Lower lobe of right lung (tissue), 2 donors: ENCODE measurements around the gene ENO1. TPM values are rescaled to one million over a fixed set of nuclear protein-coding genes. Genes with fewer than 3 reads are reported as not detected.
"Not testable (repeated sequence)": the region's sequence is repeated elsewhere in the genome, so short reads cannot be mapped to it uniquely, and the experiment has no call there.

Experiments
- ATAC-seq, 2 donors: fragments of 200-7000 bp; cut with Tn5 transposase; one replicate each; pipeline ENCODE4 v1.9.1; 2020 to 2022; ENCODE audit warnings: mild to moderate bottlenecking in 2 of 2, moderate library complexity in 2 of 2
- DNase-seq: peaks from one replicate; pipeline ENCODE4 v3.0.0-alpha.2; 2020
- H3K27ac ChIP-seq: fragments of 200-600 bp; one replicate; pipeline ENCODE4 v1.8.0; 2022
- H3K27me3 ChIP-seq: fragments of 200-600 bp; one replicate; pipeline ENCODE4 v1.8.0; 2022; ENCODE audit warnings: low read depth
- H3K36me3 ChIP-seq: fragments of 200-600 bp; one replicate; pipeline ENCODE4 v1.8.0; 2022; ENCODE audit warnings: mild to moderate bottlenecking
- H3K4me1 ChIP-seq: fragments of 200-600 bp; one replicate; pipeline ENCODE4 v1.8.0; 2022
- H3K4me3 ChIP-seq: fragments of 200-600 bp; one replicate; pipeline ENCODE4 v1.8.0; 2022; ENCODE audit warnings: mild to moderate bottlenecking
- H3K9me3 ChIP-seq: fragments of 200-600 bp; one replicate; pipeline ENCODE4 v1.8.0; 2022
- intact Hi-C: fragments of 100-400 bp; cut with DNase I; formaldehyde crosslinking; loops from one replicate; pipeline ENCODE4 v1.11.0; 2022
- long read RNA-seq: library from polyadenylated mRNA; unstranded; transcript quantifications from one replicate; pipeline ENCODE4 v2.0.0, GENCODE V29; 2021
- total RNA-seq: library from RNA; stranded (reverse); fragmentation: NEBNext Ultra II Directional; extraction: Animal tissue kit (Norgen Biotek cat#: 25700); gene quantifications from one replicate; pipeline ENCODE4 v1.2.1, GENCODE V29; 2021
- TF ChIP-seq, protein P1 (sequence below): fragments of 200-600 bp; IDR thresholded peaks from one replicate; pipeline ENCODE4 v1.8.0; 2022; ENCODE audit warnings: antibody characterized with exemption, mild to moderate bottlenecking
- donor health status: DM: no; HTN: yes; CAD: no; lungs with severe emphysema.

The ENO1 gene
- total RNA-seq = 580 TPM
- long read RNA-seq, transcript ENO1-201 (12 exons, 1,781 nt) = major isoform, 1,045 of 1,427 reads
- long read RNA-seq, partial matches to known transcripts = 353 of 1,427 reads
- long read RNA-seq, other reads (novel, unspliced or antisense) = 28 of 1,427 reads

DNA sequence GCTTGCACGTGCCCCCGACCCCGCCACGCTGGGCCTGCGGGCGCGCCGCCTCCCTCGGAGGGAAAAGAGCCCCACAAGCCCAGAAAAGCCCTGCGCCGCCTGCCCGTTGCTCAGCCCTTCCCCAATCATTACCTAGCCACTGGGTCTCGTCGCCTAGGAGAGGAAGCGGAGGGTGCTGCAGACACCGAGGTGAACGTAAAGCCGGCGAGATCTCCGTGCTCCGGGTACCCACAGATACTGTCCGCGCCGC, at the start of gene ENO1:
ENO1 (minus strand) TSS at position 239 of the 250 bp plus-strand sequence. CDS start 3,778 bp downstream, outside the sequence.
- Histone ChIP-seq H3K4me3 (peak within 1 kb of the TSS; percentile 97), H3K4me1 (peaks cover 56% of the 10 kb centered on the region), H3K27ac (peak within 1 kb of the TSS; percentile 99), H3K9me3 (no peaks in the 10 kb centered on the region), H3K27me3 (no peaks in the 10 kb centered on the region), H3K36me3 (peaks cover 25% of the 10 kb centered on the region)
- ATAC-seq (peak in 1 of 2 donors; percentile 0), DNase-seq (no peak)
- TF ChIP-seq, protein P1, sequence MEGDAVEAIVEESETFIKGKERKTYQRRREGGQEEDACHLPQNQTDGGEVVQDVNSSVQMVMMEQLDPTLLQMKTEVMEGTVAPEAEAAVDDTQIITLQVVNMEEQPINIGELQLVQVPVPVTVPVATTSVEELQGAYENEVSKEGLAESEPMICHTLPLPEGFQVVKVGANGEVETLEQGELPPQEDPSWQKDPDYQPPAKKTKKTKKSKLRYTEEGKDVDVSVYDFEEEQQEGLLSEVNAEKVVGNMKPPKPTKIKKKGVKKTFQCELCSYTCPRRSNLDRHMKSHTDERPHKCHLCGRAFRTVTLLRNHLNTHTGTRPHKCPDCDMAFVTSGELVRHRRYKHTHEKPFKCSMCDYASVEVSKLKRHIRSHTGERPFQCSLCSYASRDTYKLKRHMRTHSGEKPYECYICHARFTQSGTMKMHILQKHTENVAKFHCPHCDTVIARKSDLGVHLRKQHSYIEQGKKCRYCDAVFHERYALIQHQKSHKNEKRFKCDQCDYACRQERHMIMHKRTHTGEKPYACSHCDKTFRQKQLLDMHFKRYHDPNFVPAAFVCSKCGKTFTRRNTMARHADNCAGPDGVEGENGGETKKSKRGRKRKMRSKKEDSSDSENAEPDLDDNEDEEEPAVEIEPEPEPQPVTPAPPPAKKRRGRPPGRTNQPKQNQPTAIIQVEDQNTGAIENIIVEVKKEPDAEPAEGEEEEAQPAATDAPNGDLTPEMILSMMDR = no peak
- intact Hi-C loops = no loop called here

DNA sequence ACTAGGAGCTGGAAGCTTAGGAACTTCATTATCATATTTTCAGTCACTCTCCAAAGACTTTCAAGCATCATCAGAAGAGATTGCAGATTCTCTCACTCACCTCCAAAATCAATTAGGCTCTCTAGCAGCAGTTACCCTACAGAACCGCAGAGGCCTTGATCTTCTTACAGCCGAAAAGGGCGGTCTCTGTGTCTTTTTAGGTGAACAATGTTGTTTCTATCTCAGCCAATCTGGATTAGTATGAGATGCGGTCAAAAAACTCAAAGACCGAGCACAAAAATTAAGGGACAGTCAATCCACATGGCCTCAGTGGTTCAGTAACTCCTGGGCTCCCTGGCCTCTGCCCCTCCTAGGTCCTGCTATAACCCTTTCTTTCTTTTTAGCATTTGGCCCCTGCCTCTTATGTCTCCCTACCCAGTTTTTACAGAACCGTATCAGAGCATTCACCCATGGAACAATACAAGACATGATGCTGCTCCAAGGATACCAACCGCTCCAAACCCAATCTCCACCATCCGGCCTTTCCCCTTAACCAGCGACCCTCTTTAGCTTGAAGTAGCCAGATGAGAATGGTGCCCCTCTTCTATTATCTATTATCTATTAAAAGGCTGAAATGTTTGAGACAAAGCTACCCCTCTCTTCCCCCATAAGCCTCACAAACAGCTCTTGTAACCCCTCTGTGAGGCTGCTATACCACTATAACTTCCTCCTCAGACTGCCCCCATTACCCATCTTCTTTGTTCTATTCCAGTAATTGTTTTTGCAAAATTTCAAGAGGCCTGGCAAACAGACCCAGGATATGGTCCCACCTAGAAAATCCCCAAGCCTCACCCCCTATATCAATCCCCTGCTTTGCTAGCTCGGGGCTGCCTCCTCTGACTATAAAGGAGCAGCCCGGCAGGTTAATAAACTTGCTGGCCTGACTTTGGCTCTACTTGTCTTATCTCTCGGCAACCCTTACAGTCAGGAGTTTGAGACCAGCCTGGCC, 48.5 kb upstream of the ENO1 start:
- intact Hi-C loops = no loop called here
- H3K36me3 ChIP-seq = no peaks in the 10 kb centered on the region
- no peaks in the 10 kb centered on the region for H3K27me3 ChIP-seq
- no peak overlapping the region for H3K4me3 ChIP-seq
- DNase-seq (no peak), ATAC-seq (no peak)
- TF ChIP-seq, protein P1 = no peak
- H3K4me1 ChIP-seq = no peaks in the 10 kb centered on the region
- no peaks in the 10 kb centered on the region for H3K9me3 ChIP-seq
- H3K27ac ChIP-seq = no peak overlapping the region

DNA sequence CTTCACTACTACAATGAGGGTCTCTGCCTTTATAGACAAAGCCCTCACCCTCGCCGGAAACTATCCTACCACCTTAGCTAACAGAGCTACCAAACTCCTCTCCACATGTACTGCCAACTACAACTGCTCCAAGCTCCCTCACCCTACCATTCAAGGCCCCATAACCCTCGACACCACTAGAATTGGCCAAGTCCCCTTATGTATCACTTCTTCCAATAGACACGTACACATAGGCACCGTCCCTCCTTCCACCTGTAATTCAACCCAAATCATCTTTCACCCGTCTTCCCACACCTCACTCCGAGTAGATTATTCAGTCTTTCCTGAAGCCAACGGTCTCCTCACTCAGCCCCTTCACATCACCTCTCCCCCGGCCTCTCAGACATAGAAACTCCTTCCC, 47.5 kb upstream of the ENO1 start:
- TF ChIP-seq, protein P1 = no peak
- H3K36me3 ChIP-seq = no peaks in the 10 kb centered on the region
- no peaks in the 10 kb centered on the region for H3K4me1 ChIP-seq
- no peak overlapping the region for H3K27ac ChIP-seq
- DNase-seq (no peak), ATAC-seq (no peak)
- no peaks in the 10 kb centered on the region for H3K9me3 ChIP-seq
- no peaks in the 10 kb centered on the region for H3K27me3 ChIP-seq
- H3K4me3 ChIP-seq = no peak overlapping the region
- intact Hi-C loops = no loop called here

DNA sequence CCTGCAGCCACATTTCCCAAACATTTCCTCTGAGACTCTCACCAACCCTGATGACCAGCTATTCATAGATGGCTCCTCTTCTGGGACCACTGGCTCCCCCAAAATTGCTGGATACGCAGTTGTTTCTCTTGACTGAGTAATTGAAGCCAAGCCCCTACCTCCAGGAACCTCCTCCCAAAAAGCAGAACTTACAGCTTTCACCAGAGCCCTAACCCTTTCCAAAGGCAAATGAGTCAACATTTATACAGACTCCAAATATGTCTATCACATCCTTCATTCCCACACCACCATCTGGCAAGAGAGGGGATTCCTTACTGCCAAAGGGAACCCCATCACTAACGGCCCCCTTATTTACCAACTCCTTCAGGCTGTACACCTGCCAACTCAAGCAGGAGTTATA, 46.9 kb upstream of the ENO1 start:
- Histone ChIP-seq H3K36me3 (no peaks in the 10 kb centered on the region), H3K9me3 (no peaks in the 10 kb centered on the region), H3K27ac (no peak overlapping the region), H3K4me1 (no peaks in the 10 kb centered on the region), H3K4me3 (no peak overlapping the region), H3K27me3 (no peaks in the 10 kb centered on the region)
- no peak for DNase-seq
- no peak for ATAC-seq
- intact Hi-C loops = no loop called here
- TF ChIP-seq, protein P1 = no peak

DNA sequence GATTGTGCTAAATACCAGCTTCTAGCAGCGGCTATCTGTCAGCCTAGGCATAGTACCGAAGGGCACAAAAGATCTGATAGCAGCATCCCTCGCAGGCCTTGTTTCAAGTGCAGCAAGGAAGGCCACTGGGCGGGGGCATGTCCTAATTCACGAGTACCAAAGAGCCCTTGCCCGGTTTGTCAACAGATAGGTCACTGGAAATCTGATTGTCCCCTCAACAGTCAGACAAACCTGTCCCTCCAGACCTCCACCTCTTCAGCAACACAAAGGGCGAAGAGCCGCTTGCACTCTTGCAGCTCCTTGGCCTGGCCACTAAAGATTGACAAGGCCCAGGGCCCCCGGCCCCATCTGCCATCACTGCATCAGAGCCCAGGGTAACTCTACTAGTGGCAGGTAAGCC, 44.5 kb upstream of the ENO1 start:
- ATAC-seq (no peak), DNase-seq (no peak)
- intact Hi-C loops = no loop called here
- H3K36me3 ChIP-seq = no peaks in the 10 kb centered on the region
- no peaks in the 10 kb centered on the region for H3K27me3 ChIP-seq
- no peaks in the 10 kb centered on the region for H3K9me3 ChIP-seq
- no peaks in the 10 kb centered on the region for H3K4me1 ChIP-seq
- no peak overlapping the region for H3K4me3 ChIP-seq
- no peak overlapping the region for H3K27ac ChIP-seq
- TF ChIP-seq, protein P1 = no peak

DNA sequence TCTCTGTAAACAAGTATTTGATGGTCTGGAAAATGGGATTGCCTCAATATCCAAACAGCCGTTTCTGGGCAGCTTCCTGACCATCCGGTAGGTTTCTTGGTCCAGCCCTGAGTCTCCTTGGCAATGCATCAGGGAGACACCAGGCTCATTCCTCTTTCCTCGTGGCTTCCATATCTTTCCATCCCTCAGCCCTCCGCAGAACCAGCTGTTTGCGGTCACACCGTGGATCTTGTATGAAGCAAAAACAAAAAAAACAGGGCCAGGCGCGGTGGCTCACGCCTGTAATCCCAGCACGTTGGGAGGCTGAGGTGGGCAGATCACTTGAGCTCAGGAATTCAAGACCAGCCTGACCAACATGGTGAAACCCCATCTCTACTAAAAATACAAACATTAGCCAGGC, 39.0 kb upstream of the ENO1 start:
- ATAC-seq, H3K27ac ChIP-seq, H3K27me3 ChIP-seq, DNase-seq, H3K36me3 ChIP-seq, H3K9me3 ChIP-seq, H3K4me3 ChIP-seq, H3K4me1 ChIP-seq: not testable (repeated sequence)
- intact Hi-C loops = loop anchor here (10.0 kb wide), 1 partner anchor 67 kb away; no protein-coding TSS in a partner anchor
